Stimulated activated CD8-positive, alpha-beta memory T cell treated with anti-CD3 and anti-CD28 coated beads, Interleukin-12 subunit alpha, Interleukin-12 subunit beta, amount 100 ng/mL, for 24 hours (primary cell): ENCODE data around the gene PSG5.
"Not testable (repeated sequence)": the region's sequence is repeated elsewhere in the genome, so short reads cannot be mapped to it uniquely, and the experiment has no call there.

Experiments used
- DNase-seq: peaks from one replicate; pipeline ENCODE4 v3.0.0-alpha.2; 2020; ENCODE audit errors: extremely low read depth

Gene PSG5

GRCh38 chr19:43186311-43186935 lies at the start of gene PSG5:
Gene PSG5, minus strand, starts transcription at chr19:43186536. Its CDS starts 131 bp downstream, at chr19:43186405.
- DNase-seq: not testable (repeated sequence)

DNA sequence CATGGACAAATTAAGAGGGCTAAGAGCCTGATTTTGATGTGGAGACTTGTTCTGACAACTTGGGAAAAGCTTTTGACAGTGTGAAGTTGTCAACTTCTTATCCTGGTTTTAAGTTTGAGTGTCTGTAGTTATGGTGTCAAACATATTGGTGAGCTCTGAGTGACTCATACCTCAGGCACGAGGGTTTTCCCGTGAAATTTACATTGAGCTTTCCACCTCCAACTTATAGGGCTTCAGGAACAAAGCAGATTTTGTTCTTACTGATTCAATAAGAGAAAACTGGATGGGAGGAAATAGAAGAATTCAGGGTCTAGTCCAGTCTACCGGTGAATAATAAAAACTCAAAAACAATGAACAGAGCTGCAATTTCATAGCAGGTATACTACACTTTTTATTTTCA lies 49.4 kb upstream of the PSG5 start:
- not testable (repeated sequence) for DNase-seq

DNA sequence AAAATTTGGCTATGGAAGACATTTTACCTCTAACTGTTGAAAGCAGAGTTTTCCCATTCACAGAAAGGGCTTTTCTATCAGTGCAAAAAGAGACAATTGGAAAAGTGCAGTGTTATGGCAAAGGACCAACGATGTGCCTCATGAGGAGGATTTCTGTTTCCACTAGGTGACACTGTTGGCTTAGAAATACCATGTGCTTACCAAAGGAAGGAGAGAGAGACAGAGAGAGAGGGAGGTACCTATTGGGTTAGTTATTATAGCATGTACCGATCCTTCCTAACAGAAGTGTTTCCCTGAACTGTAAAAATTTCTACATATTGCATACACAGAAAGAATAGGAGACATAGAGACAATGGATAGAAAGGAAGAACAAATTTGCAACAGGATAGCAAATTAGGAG lies 43.0 kb upstream of the PSG5 start:
- DNase-seq: no peak

GRCh38 chr19:43228730-43229129 lies 42.4 kb upstream of the PSG5 start:
- DNase-seq: not testable (repeated sequence)

DNA sequence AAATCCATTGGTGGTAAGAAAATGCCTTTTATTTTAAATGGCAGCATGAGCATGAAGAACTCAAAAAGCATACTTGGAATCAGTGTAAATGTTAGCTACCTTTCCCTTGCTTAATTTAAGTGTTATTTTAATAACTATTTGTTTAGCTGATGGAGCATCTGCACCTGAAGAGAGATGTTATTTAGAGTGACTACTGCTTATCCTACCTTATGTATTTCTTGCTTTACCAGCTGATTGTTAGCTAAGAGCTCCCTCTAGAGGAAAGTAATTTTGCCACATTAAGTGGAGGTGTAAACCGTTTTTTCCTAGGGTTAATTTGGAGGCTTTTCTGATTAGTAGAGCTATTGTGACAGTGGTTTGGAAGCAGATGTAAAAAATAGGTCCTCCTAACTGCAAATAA lies 40.6 kb upstream of the PSG5 start:
- DNase-seq: not testable (repeated sequence)

- DNase-seq: no peak
Measured at GRCh38 chr19:43224855-43225253, 38.5 kb upstream of the PSG5 start.

GRCh38 chr19:43224201-43224854 lies 38.0 kb upstream of the PSG5 start:
- DNase-seq: not testable (repeated sequence)

GRCh38 chr19:43221891-43222290 lies 35.6 kb upstream of the PSG5 start:
- DNase-seq: not testable (repeated sequence)

- DNase-seq: not testable (repeated sequence)
Measured at GRCh38 chr19:43219136-43219535, 32.8 kb upstream of the PSG5 start.

GRCh38 chr19:43215881-43216280 lies 29.5 kb upstream of the PSG5 start:
- not testable (repeated sequence) for DNase-seq

- DNase-seq: no peak
Measured at GRCh38 chr19:43207991-43208390, 21.7 kb upstream of the PSG5 start.

DNA sequence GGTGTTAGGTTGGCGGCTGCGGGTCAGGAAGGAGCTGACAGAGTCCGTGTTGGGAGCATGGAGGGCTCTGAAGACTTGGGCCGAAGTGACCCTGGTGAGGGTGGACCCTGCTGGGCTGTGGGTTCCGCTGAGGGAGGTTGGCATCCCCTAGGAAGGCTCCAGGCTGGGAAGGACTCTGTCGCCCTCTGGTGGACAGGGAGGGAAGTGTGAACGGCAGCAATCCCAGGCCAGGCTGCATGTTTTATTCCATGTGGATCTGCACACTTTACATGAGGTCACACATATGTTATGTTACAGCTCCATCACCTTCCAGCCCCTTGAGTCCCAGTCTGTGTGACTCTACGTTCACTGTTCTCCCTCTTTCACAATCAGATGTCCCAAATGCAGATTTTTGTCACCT lies 20.8 kb upstream of the PSG5 start:
- not testable (repeated sequence) for DNase-seq

- not testable (repeated sequence) for DNase-seq
Measured at GRCh38 chr19:43205471-43206105, 19.3 kb upstream of the PSG5 start, which contains the start of gene PSG4. Gene PSG4, minus strand, starts transcription at chr19:43205638. Its CDS starts 102 bp downstream, at chr19:43205536.

GRCh38 chr19:43203611-43204010 lies 17.3 kb upstream of the PSG5 start:
- not testable (repeated sequence) for DNase-seq

GRCh38 chr19:43201891-43202290 lies 15.6 kb upstream of the PSG5 start:
- DNase-seq: not testable (repeated sequence)

- DNase-seq: not testable (repeated sequence)
Measured at GRCh38 chr19:43201337-43201801, 15.0 kb upstream of the PSG5 start.

DNA sequence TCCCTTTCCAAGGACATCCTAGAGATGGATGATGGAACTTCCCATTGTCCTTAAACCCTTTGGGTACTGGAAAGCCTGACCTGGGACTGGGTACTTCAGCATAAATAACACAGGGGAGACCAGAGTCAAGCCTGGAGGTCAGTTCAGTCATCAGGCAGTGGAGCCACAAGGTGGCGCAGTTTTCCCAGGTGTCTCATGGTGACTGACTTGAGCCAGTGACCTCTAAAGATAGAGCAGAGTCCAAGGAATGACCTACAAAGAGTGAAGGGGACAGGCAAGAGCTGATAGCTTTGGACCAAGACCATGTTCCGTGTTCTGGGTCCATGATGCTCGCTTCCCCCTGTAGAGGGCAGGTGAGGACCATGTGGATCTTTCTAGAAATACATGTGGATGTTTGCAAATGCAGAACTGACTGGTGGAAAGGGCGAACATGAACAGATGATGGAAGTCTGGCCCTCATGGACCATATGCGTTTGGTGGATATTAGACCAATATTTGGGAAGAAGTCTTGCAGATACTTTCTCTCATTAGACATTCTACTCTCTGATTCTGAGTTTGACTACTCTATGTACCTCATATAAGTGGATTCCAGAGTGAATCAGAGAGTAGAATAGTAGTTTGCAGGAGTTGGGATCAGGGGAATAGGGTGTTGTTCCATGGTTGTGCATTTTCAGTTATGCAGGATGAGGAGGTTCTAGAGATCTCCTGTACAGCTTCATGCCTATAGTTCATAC lies 12.5 kb upstream of the PSG5 start:
- DNase-seq: not testable (repeated sequence)

DNA sequence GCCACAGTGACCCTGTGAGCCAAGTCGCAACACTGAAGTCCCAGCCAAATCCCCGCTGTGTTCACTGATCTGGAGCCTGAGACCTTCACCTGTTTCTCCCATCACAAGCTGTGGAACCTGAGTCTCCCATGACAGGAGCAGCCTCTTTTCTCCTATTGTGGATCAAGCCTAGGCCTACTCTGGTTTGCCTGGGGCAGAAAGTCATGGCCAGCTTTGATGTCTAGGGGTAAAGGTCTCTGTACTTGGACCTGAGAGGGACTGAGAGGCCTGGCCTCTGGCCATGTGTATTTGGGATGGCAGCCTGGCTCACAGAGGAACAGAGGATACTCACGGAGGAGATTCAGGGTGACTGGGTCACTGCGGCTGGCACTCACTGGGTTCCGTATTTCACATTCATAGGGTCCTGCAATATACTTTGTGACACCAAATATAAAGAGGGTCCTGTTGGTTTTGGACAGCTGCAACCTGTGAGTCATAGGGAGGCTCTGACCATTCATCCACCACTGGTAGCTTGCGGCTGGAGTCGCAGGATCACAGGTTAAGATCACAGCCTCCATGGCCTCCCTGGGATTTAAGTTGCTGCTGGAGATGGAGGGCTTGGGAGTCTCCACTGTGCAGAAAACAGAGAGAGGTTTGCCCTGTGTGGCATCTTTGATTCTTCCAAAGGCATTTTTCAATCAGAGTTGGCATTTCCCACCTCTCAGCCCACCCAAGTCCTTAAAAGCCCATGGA lies 11.5 kb upstream of the PSG5 start:
- DNase-seq: not testable (repeated sequence)

- not testable (repeated sequence) for DNase-seq
Measured at GRCh38 chr19:43194397-43194796, 8.1 kb upstream of the PSG5 start.

GRCh38 chr19:43192381-43193155 lies 6.2 kb upstream of the PSG5 start:
- not testable (repeated sequence) for DNase-seq
